T-helper 2 cell treated with Interferon-gamma antibody and Interleukin-4, amounts not matched to agents 100 ng/mL and 5 ng/mL, for 36 hours (primary cell): ENCODE measurements around the gene YY1AP1. TPM values are rescaled to one million over a fixed set of nuclear protein-coding genes. Genes with fewer than 3 reads are reported as not detected.
"Not testable (repeated sequence)": the region's sequence is repeated elsewhere in the genome, so short reads cannot be mapped to it uniquely, and the experiment has no call there.

Experiments used
- intact Hi-C: fragments of 100-400 bp; cut with micrococcal nuclease; formaldehyde crosslinking; loops from one replicate; pipeline ENCODE4 v1.15.1; 2023
- total RNA-seq: library from RNA; stranded (reverse); gene quantifications from 2 replicates; pipeline ENCODE4 v1.2.3, GENCODE V29; 2022

Gene YY1AP1
- total RNA-seq, 1 donor from 2014 or later: 76.2 TPM

- intact Hi-C loops: no loop called here
Observed at GRCh38 chr1:155646307-155646706, 42.3 kb downstream of the YY1AP1 start.

GRCh38 chr1:155645648-155646047 lies 42.9 kb downstream of the YY1AP1 start:
- intact Hi-C loops: no loop called here

- intact Hi-C loops: no loop called here
Observed at GRCh38 chr1:155645034-155645598, 43.5 kb downstream of the YY1AP1 start.

GRCh38 chr1:155643230-155643629 lies 45.3 kb downstream of the YY1AP1 start:
- intact Hi-C loops: no loop called here

DNA sequence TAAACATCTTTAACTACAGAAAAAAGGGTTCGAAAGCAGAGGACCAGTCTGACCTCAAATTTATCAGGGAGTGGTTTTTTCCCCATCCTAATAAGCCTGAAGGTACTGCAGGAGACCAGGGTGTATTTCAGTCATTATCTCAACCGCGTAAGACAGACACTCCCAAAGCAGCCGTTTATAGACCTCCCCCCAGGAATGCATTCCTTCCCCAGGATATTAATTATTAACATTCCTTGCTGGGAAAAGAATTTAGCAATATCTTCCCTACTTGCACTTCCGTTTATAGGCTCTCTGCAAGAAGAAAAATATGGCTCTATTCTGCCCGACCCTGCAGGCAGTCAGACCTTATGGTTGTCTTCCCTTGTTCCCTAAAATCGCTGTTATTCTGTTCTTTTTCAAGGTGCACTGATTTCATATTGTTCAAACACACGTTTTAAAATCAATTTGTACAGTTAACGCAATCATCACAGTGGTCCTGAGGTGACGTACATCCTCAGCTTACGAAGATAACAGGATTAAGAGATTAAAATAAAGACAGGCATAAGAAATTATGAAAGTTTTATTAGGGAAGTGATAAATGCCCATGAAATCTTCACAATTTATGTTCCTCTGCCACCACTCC lies 45.9 kb downstream of the YY1AP1 start:
- intact Hi-C loops: not testable (repeated sequence)

- intact Hi-C loops: no loop called here
Observed at GRCh38 chr1:155640367-155640766, 48.2 kb downstream of the YY1AP1 start.

DNA sequence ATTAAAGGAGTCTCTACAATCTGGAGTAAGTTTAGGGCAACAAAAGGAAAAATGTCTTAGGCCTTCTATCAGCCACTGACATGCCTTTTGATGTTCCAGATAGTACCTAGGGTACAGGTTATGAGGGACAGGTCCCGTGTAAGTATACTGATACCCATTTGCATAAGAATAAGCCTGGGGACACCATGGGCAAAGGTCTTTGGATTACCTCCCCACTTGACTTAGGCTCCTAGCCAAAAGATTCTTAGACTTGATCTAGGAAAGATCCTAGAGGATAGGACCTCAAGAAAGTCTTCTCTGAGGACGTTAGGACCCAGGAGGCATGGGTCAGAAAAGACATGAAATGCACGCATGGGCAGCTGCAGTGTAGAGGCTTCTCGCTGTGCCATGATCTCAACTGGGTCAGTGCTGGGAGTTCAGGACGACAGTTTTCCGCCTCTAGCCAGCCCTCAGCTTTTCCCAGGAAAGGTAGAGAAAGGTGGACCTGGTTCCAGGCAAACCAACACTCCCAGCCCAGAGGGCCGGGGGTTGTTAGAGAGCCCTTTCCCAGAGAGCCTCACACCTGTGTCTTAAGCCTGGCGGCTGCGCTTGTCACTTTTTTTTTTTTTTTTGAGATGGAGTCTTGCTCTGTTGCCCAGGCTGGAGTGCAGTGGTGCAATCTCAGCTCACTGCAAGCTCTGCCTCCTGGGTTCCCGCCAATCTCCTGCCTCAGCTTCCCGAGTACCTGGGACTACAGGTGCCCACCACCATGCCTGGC lies 52.0 kb downstream of the YY1AP1 start:
- intact Hi-C loops: no loop called here

GRCh38 chr1:155626428-155626827 lies 62.1 kb downstream of the YY1AP1 start:
- intact Hi-C loops: not testable (repeated sequence)

GRCh38 chr1:155623357-155623756 lies 65.2 kb downstream of the YY1AP1 start:
- intact Hi-C loops: no loop called here

GRCh38 chr1:155622191-155622590 lies 66.4 kb downstream of the YY1AP1 start:
- intact Hi-C loops: no loop called here

DNA sequence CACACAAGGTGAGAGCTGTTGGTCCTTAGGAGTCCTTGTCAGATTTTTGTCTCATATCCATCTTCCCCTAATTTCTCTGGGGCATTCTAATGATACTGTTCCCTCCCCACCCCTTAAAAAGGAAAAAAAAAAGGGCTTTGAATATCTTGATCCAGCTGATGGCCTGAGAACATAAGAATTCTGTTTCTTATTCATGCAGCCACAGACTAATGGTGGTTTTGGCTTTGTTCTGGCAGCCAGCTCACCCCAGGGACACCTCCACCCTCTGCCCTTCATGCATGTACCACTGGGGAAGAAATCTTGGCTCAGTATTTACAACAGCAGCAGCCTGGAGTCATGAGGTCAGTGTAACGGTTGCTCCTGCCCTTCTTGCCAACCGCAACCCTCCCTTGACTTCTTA lies 75.3 kb downstream of the YY1AP1 start:
- intact Hi-C loops: not testable (repeated sequence)

DNA sequence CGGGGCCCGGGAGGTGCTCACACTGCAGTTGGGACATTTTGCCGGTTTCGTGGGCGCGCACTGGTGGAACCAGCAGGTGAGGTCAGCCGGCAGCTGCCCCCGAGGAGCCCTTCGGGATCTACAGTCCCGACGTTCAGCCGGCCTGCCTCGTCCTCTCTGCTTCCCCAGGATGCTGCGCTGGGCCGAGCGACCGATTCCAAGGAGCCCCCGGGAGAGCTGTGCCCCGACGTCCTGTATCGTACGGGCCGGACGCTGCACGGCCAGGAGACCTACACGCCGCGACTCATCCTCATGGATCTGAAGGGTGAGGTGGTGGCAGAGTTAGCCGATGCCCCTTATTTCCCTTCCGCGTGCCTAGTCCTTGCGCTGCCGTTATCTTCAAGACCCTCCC lies 78.3 kb downstream of the YY1AP1 start:
- intact Hi-C loops: not testable (repeated sequence)

- intact Hi-C loops: no loop called here
Observed at GRCh38 chr1:155609515-155610256, 78.9 kb downstream of the YY1AP1 start, which contains the start of gene MSTO1. MSTO1 (plus strand) TSS chr1:155610218; CDS start chr1:155610249, 31 bp downstream.

Other genes with a start within 250 kb of the YY1AP1 start
- 44.8 and 45.2 TPM in 2 replicates for gene ASH1L, start 126.0 kb downstream of the YY1AP1 start, total RNA-seq
- gene MSTO1, start 78.6 kb downstream of the YY1AP1 start, total RNA-seq: 73.8 and 77.8 TPM in 2 replicates
- 146 and 148 TPM in 2 replicates for gene DAP3, start 317 bp upstream of the YY1AP1 start, total RNA-seq
- 79.9 and 82.6 TPM in 2 replicates for gene GON4L, start 168.4 kb upstream of the YY1AP1 start, total RNA-seq
- gene SYT11, start 170.8 kb upstream of the YY1AP1 start, total RNA-seq: 22.2 and 22.5 TPM in 2 replicates
- 27.0 and 27.6 TPM in 2 replicates for gene RIT1, start 222.6 kb upstream of the YY1AP1 start, total RNA-seq
- 73.8 and 82.8 TPM in 2 replicates for gene KHDC4, start 245.6 kb upstream of the YY1AP1 start, total RNA-seq